Measurements from ENCODE around the gene RASL11A.
"Not testable (repeated sequence)": the region's sequence is repeated elsewhere in the genome, so short reads cannot be mapped to it uniquely, and the experiment has no call there.

Gene RASL11A

DNA sequence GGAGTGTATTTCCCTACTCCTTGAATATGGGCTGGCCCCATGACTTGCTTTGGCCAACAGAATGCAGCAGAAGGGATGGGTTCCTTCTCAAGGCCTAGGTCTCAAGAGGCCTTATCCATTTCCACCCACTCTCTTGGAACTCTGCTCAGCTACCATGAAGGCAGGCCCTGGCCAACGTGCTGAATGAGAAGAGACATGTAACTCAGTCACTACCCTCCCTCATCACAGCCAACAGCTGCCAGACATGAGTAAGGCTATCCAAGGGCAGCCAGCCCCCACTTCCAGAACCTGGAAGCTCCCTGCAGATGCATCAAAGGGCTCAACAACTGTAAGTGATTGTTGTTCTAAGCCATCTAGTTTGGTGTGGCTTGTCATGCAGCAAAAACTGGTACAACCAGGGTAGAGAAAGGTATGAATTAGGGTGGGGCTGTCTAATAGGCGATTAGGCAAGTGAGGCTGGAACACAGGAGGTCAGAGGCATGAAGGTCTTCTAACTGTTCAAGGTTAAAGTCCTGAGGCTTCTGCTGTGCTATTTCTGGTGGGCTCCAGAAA, 1.4 kb upstream of the RASL11A start:
- DNase-seq = no peak

- no peak for DNase-seq
These were observed 1.0 kb downstream of the RASL11A start for GRCh38 chr13:27271570-27272096.

- no peak for DNase-seq
These were observed 3.2 kb downstream of the RASL11A start for GRCh38 chr13:27273658-27274425.

GRCh38 chr13:27274631-27275030, 4.0 kb downstream of the RASL11A start:
- no peak for DNase-seq

- no peak for DNase-seq
These were observed 5.6 kb downstream of the RASL11A start for GRCh38 chr13:27276188-27276587.

GRCh38 chr13:27279506-27279905, 8.9 kb downstream of the RASL11A start:
- DNase-seq = no peak

DNA sequence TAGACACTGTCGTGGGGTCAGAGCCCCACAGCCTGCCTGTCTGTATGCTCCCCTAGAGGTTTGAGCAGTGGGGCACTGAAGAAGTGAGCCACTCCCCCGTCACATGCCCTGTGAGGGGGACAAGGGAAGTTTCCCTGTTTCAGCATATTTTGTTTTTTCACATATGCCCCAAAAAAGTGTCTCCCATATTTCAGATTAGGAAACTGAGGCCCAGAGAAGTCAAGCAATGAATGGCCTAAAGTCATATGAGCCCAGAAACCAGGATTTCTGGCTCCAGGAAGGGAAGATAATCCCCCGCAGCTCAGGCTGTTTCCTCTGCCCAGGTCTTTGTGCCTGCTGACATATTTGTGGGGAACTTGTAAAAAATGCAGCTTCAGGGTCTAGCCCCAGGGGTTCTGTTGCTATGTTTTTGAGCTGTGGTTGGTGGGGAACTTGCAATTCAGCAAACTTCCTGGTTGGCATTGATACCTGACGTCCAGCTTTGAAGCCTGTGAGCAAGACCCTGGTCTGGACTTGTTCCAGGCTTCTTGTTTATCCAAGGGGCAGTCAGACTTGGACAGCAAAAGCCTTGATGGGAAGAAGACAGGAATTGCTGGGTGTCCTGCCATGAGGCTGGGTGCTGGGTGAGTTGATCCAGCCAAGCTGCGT, 9.5 kb downstream of the RASL11A start:
- no peak for DNase-seq

GRCh38 chr13:27280841-27281240, 10.2 kb downstream of the RASL11A start:
- no peak for DNase-seq

- no peak for DNase-seq
These were observed 10.8 kb downstream of the RASL11A start for GRCh38 chr13:27281420-27281819.

- DNase-seq = no peak
These were observed 13.4 kb downstream of the RASL11A start for GRCh38 chr13:27283906-27284493.

DNA sequence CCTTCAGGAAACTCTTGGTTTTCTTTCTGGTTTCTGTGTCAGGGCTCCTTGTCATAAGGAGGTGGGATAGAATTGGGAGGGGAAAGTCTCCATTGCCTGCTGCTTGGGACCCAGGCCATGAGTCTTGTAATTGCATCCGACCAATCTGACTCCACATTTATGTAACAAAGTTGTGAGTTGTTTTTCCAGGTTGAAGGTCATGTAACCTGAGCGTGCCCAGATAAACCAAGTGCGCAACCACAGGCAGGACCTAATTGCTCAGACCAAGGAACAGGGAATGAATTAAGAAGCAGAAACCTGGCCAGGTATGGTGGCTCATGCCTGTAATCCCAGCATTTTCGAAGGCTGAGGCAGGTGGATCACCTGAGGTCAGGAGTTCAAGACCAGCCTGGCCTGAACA, 17.8 kb downstream of the RASL11A start:
- no peak for DNase-seq

GRCh38 chr13:27289011-27289665, 18.5 kb downstream of the RASL11A start:
- DNase-seq = no peak

DNA sequence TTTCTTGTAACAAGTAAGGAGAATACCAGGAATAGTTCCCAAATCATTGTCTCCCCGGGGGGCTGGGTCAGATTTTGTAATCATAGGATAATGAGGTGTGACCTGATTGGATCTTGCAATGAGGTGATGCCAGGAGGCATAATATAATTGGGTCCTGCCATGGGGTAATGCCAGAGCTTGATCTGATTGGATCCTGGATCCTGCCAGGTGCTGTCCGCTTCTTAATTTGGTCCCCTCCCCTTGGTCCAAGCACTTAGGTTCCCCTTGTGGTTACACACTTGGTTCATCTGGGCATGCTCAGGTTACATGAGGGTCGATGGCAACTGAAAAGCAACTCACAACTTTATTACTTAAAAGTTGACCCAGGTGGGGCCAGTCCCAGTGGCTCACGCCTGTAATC, 20.1 kb downstream of the RASL11A start:
- DNase-seq = no peak

GRCh38 chr13:27291967-27292366, 21.3 kb downstream of the RASL11A start:
- not testable (repeated sequence) for DNase-seq

DNA sequence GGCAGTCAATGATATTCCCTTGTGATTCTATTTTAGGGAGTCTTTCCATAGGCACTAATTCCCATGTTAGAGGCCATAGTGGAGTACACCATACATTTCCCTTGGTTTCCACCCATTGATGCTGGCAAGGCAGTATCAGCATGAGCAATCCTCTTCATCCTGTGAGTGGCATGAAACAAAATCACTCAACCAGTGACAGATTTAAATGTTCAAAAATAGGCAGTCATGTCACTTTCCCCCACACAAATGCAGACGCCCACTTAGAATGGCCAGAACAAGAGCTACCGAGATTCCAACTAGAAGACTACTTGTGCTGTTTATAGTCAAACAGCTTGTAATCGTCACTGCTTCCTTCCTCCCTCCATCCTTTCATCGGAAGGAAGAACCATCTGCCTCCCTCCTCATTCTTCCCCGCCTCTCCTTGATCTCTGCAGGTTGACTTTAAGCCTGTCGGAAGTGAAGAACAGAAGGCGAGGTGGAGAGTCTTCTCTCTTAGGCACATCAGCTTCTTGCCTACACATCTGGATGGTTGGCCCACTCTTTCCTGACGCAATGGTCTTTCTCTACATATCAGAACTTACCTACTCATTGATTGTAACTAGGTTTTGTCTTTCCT, 22.6 kb downstream of the RASL11A start:
- no peak for DNase-seq

DNA sequence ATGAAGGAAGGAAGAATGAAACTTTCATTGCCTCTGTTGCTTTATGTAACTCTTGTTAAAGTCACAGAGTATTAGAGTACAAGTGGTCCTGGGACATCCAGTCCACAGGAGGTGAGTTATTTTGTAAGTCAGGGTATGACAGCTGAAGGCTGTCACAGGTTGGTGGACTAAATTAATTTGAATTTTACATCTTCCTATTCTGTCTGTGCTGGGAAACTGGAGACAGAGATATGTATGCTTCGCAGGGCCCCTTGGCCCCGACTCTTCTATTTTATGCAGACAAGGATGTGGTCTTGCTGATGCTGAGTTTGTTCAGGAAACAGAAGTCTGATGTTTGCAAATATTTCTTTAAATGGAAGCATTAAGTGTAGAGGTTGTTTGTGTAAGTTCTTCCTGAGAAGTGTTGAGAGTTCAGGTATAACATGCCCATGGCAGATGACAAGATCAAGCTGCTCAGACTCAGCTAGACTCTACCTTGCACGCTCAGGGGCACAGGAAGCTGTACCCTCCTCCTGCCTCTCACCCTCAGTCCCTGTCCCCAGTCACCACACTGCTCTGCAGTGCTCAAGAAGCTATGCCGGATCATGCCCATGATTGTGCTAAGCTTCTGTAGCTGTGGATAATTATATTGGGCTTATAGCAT, 23.4 kb downstream of the RASL11A start:
- DNase-seq = no peak

- DNase-seq = no peak
These were observed 24.5 kb downstream of the RASL11A start for GRCh38 chr13:27295096-27295495.

DNA sequence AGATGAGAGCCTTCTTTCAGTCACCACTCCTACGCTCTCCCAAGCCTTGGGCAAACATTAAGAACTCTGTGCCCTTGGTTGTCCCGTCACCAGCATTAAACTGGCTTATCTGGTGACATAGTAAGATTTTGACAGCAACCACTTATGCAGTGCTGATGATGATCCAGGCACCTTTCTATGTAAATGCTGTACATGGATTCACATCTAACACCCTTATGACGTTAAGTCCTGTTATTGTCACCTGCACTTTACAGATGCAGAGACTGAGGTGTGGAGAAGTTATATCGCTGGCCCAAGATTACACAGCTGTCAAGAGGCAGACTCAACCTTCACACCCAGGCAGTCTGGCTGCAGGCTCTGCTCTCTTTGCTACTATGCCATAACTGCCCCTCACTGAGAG, 25.0 kb downstream of the RASL11A start:
- no peak for DNase-seq

DNA sequence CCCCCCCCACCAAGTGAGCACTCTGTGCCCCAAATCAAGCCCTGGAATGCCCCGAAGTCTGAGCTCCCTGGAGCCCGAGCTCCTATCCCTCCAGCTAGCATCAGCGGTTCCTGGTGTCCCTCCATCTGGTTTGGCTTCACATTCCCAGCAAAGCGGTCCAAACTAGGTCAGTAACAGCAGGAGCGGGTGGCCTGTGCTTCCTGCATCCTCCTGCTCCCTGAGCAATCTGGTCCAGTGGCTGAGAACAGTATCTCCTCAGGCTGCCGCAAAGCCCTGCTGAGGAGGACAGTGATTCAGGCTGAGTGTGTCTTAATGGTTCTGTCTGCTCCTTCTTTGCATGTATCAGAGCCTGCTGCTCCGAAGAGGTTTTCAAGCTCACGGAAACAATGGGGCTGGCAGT, 25.9 kb downstream of the RASL11A start:
- no peak for DNase-seq

DNA sequence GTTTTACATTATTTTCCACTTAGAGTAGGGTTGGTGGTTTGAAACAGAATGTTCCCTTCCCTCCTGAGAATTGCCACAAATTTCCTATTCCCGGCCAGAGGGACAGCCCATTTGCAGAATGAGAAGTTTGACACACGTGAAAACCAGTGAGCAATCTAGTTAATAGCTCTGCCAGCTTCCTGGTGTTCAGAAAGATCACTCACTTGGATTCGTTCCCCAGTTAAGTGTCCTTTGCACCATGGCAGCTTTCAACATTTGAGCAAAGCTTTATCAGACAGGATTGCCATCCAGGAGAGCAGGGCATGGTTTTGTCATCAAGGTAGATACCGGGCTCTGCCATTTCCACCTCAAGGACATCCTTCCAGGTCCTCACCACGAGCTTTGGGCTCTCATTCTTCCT, 28.2 kb downstream of the RASL11A start:
- DNase-seq = no peak

- not testable (repeated sequence) for DNase-seq
These were observed 29.8 kb downstream of the RASL11A start for GRCh38 chr13:27300406-27300805.

DNA sequence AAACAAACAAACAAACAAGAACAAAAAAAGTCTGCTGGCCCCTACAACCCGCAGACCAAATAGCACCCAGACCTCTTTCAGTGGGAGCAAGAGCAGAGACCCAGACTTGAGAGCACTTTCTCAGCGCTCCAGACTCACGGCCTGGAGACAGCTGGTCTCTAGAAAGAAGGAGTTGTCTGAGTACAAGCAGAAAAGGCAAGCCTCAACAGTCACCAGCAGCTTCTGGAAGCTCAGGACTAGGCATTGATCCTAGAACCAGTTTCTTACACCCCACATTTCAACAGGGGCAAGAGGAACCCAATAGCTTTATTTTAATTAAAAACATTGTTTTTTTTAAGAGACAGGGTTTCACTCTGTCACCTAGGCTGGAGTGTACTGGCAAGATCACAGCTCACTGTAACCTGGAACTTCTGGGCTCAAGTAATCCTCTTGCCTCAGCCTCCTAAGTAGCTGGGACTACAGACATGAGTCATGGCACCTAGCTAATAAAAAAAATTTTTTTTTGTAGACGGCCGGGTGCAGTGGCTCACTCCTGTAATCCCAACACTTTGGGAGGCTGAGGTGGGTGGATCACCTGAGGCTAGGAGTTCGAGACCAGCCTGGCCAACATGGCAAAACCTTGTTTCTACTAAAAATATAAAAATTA, 30.4 kb downstream of the RASL11A start:
- no peak for DNase-seq
